ENCODE data around the gene DMXL2. TPM values are rescaled to one million over a fixed set of nuclear protein-coding genes. Genes with fewer than 3 reads are reported as not detected.

The DMXL2 gene
- polyA plus RNA-seq, 1 of the 3 experiments (the other 2 are of a cell fraction): 6.4 TPM

DNA sequence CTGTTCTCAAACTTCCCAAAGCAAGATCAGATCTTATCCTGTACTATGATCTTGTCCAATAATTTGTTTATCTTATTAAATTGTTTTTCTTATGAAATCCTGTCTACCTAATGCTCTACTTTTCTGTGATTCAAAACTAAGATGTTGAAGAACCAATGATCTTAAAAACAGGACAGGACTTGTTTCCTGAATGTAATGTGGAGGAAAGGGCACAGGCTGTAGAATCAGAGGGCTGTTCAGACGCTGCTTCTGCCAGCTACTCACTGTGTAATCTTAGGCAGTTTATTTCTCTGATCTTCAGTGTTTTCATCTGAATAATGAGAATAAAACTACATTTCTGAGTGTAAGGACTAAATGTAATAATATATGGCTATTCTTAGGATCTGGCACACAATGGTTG lies 20.1 kb upstream of the DMXL2 start:
- no peak overlapping the region for H2AFZ ChIP-seq (ENCODE audit: low read depth)
- no peaks in the 10 kb centered on the region for H3F3A ChIP-seq (replicated peaks; ENCODE audit: insufficient read depth)
- no peaks in the 10 kb centered on the region for H4K20me1 ChIP-seq (ENCODE audit: insufficient read depth)
- no peaks in the 10 kb centered on the region for H3K36me3 ChIP-seq (replicated peaks in 1 of 2; ENCODE audit: control insufficient read depth in 1 of 2, insufficient read depth in 2 of 2, low read length in 1 of 2)
- POLR2A ChIA-PET: no interaction called here
- CTCF ChIA-PET: interaction anchor here (11.8 kb wide), 1 partner anchor 131 kb away, joined by 313 read pairs; no protein-coding TSS in a partner anchor
- H3K9ac ChIP-seq: no peak overlapping the region
- no peaks in the 10 kb centered on the region for H3K79me2 ChIP-seq (ENCODE audit: insufficient read depth)
- no peaks in the 10 kb centered on the region for H3K9me2 ChIP-seq
- H3K27me3 ChIP-seq (ENCODE audit: insufficient read depth): no peaks in the 10 kb centered on the region
- H3K9me3 ChIP-seq: no peaks in the 10 kb centered on the region
- no peak overlapping the region for H3K4me3 ChIP-seq (ENCODE audit: low read depth in 2 of 2, low read length in 1 of 2)
- peaks cover 0 to 2% of the 10 kb centered on the region in 2 experiments; a peak in 2 of 4 replicates for H3K4me1 ChIP-seq (ENCODE audit: control insufficient read depth in 1 of 2, insufficient read depth in 2 of 2, low read depth in 1 of 2, low read length in 1 of 2)
- 50% methylated on average over 1 of the region's 1 CpG for WGBS (ENCODE audit: low lambda C conversion rate)
- no peak overlapping the region for H3K4me2 ChIP-seq
- H3K27ac ChIP-seq (ENCODE audit: low read depth in 2 of 2, low read length in 1 of 2): no peak overlapping the region
- no peak for DNase-seq
- TF ChIP-seq MXI1 (IDR thresholded peaks at IDR 0.05; ENCODE audit: low read depth, low read length) (no peak), EP300 (IDR thresholded peaks at IDR 0.05; ENCODE audit: borderline replicate concordance in 1 of 2, low read depth in 1 of 2, low read length in 1 of 2) (no peak)

DNA sequence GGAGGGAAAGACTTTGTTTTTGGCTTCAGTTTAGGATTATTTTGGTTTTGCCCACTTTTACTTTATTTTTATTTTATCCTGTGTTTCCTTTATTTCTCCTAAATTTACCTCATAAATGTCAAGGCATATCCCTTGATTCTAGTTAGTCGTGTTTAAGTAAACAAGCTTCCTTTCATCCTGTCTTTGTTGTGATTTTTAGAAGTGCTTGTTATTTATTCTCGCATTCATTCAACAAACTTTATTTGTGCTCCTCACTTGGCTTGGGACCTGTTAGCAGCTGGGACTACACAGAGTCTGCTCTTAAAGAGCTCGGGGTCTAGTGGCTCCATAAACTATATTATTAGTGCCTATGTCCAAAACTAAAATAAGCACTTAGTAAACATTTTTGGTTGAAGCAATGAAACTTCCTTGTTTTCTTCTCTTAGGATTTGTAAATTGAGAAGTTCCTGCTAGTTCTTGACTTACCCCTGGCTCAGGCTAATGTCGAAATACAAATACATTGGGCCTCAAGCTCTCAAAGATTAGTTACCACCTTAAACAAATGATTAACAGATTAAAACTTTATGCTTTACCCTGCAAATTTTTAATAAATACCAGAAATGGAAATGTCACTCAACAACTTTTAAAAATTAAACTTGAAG lies 19.0 kb upstream of the DMXL2 start:
- 0 out of 2 replicates have a peak overlapping the region, but pooled peaks have one; percentile 37 for H2AFZ ChIP-seq (ENCODE audit: low read depth)
- no peaks in the 10 kb centered on the region for H3K27me3 ChIP-seq (ENCODE audit: insufficient read depth)
- no peaks in the 10 kb centered on the region for H3K9me2 ChIP-seq
- no peaks in the 10 kb centered on the region for H3F3A ChIP-seq (replicated peaks; ENCODE audit: insufficient read depth)
- 57% methylated on average over 4 of the region's 4 CpGs for WGBS (ENCODE audit: low lambda C conversion rate)
- no peaks in the 10 kb centered on the region for H4K20me1 ChIP-seq (ENCODE audit: insufficient read depth)
- H3K4me3 ChIP-seq (ENCODE audit: low read depth in 2 of 2, low read length in 1 of 2): no peak overlapping the region
- ChIA-PET CTCF (interaction anchor here (1.1 to 11.8 kb wide), 4 partner anchors 9 to 132 kb away, joined by 3 to 313 read pairs (median 13); no protein-coding TSS in a partner anchor), POLR2A (no interaction called here)
- no peaks in the 10 kb centered on the region for H3K9me3 ChIP-seq
- TF ChIP-seq, protein P1, sequence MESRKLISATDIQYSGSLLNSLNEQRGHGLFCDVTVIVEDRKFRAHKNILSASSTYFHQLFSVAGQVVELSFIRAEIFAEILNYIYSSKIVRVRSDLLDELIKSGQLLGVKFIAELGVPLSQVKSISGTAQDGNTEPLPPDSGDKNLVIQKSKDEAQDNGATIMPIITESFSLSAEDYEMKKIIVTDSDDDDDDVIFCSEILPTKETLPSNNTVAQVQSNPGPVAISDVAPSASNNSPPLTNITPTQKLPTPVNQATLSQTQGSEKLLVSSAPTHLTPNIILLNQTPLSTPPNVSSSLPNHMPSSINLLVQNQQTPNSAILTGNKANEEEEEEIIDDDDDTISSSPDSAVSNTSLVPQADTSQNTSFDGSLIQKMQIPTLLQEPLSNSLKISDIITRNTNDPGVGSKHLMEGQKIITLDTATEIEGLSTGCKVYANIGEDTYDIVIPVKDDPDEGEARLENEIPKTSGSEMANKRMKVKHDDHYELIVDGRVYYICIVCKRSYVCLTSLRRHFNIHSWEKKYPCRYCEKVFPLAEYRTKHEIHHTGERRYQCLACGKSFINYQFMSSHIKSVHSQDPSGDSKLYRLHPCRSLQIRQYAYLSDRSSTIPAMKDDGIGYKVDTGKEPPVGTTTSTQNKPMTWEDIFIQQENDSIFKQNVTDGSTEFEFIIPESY (IDR thresholded peaks at IDR 0.05; ENCODE audit: borderline replicate concordance, low read depth): no peak
- TF ChIP-seq NRF1 (IDR thresholded peaks at IDR 0.05; ENCODE audit: low read depth, low read length) (no peak), TAF1 (IDR thresholded peaks at IDR 0.05; ENCODE audit: borderline replicate concordance, low read depth, low read length) (no peak), FOXJ3 (CRISPR knock-in tag; IDR thresholded peaks at IDR 0.05) (no peak), GABPA (IDR thresholded peaks at IDR 0.05; ENCODE audit: low read depth) (no peak), ELF1 (IDR thresholded peaks at IDR 0.05) (no peak), EP300 (IDR thresholded peaks at IDR 0.05; ENCODE audit: borderline replicate concordance in 1 of 2, low read depth in 1 of 2, low read length in 1 of 2) (no peak)
- TF ChIP-seq, protein P2, sequence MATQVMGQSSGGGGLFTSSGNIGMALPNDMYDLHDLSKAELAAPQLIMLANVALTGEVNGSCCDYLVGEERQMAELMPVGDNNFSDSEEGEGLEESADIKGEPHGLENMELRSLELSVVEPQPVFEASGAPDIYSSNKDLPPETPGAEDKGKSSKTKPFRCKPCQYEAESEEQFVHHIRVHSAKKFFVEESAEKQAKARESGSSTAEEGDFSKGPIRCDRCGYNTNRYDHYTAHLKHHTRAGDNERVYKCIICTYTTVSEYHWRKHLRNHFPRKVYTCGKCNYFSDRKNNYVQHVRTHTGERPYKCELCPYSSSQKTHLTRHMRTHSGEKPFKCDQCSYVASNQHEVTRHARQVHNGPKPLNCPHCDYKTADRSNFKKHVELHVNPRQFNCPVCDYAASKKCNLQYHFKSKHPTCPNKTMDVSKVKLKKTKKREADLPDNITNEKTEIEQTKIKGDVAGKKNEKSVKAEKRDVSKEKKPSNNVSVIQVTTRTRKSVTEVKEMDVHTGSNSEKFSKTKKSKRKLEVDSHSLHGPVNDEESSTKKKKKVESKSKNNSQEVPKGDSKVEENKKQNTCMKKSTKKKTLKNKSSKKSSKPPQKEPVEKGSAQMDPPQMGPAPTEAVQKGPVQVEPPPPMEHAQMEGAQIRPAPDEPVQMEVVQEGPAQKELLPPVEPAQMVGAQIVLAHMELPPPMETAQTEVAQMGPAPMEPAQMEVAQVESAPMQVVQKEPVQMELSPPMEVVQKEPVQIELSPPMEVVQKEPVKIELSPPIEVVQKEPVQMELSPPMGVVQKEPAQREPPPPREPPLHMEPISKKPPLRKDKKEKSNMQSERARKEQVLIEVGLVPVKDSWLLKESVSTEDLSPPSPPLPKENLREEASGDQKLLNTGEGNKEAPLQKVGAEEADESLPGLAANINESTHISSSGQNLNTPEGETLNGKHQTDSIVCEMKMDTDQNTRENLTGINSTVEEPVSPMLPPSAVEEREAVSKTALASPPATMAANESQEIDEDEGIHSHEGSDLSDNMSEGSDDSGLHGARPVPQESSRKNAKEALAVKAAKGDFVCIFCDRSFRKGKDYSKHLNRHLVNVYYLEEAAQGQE (IDR thresholded peaks at IDR 0.05; ENCODE audit: low read depth, low read length): no peak
- TF ChIP-seq, protein P3, sequence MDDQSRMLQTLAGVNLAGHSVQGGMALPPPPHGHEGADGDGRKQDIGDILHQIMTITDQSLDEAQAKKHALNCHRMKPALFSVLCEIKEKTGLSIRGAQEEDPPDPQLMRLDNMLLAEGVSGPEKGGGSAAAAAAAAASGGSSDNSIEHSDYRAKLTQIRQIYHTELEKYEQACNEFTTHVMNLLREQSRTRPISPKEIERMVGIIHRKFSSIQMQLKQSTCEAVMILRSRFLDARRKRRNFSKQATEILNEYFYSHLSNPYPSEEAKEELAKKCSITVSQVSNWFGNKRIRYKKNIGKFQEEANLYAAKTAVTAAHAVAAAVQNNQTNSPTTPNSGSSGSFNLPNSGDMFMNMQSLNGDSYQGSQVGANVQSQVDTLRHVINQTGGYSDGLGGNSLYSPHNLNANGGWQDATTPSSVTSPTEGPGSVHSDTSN (IDR thresholded peaks at IDR 0.05): no peak
- H3K27ac ChIP-seq (ENCODE audit: low read depth in 2 of 2, low read length in 1 of 2): no peak overlapping the region
- H3K9ac ChIP-seq: no peak overlapping the region
- DNase-seq: no peak
- H3K4me2 ChIP-seq: no peak overlapping the region
- H3K36me3 ChIP-seq (replicated peaks in 1 of 2; ENCODE audit: control insufficient read depth in 1 of 2, insufficient read depth in 2 of 2, low read length in 1 of 2): no peaks in the 10 kb centered on the region
- H3K79me2 ChIP-seq (ENCODE audit: insufficient read depth): no peaks in the 10 kb centered on the region
- no peaks in the 10 kb centered on the region for H3K4me1 ChIP-seq (ENCODE audit: control insufficient read depth in 1 of 2, insufficient read depth in 2 of 2, low read depth in 1 of 2, low read length in 1 of 2)

All from SK-N-SH (cell line).